Measurements from ENCODE around the gene CAV2.

Gene CAV2

GRCh38 chr7:116496653-116497052 is 2.9 kb upstream of the CAV2 start:
- DNase-seq = no peak

GRCh38 chr7:116497708-116498107 is 1.8 kb upstream of the CAV2 start:
- no peak for DNase-seq

GRCh38 chr7:116500078-116500853 is 728 bp downstream of the CAV2 start:
- DNase-seq = peak; percentile 26

GRCh38 chr7:116501425-116502167 is 2.1 kb downstream of the CAV2 start:
- no peak for DNase-seq

- DNase-seq = no peak
Measured at GRCh38 chr7:116502201-116503096, 2.9 kb downstream of the CAV2 start.

GRCh38 chr7:116503835-116504234 is 4.3 kb downstream of the CAV2 start:
- no peak for DNase-seq

GRCh38 chr7:116505278-116505677 is 5.7 kb downstream of the CAV2 start:
- no peak for DNase-seq

- no peak for DNase-seq
Measured at GRCh38 chr7:116505823-116506222, 6.3 kb downstream of the CAV2 start.

- DNase-seq = no peak
Measured at GRCh38 chr7:116509982-116510579, 10.5 kb downstream of the CAV2 start.

- DNase-seq = no peak
Measured at GRCh38 chr7:116510795-116511194, 11.3 kb downstream of the CAV2 start.

GRCh38 chr7:116511552-116512519 is 12.3 kb downstream of the CAV2 start:
- no peak for DNase-seq

- DNase-seq = no peak
Measured at GRCh38 chr7:116512520-116513188, 13.1 kb downstream of the CAV2 start.

- DNase-seq = no peak
Measured at GRCh38 chr7:116515584-116515983, 16.0 kb downstream of the CAV2 start.

- no peak for DNase-seq
Measured at GRCh38 chr7:116516324-116516723, 16.8 kb downstream of the CAV2 start.

GRCh38 chr7:116517626-116518025 is 18.1 kb downstream of the CAV2 start:
- DNase-seq = no peak

GRCh38 chr7:116518961-116519360 is 19.4 kb downstream of the CAV2 start:
- no peak for DNase-seq

GRCh38 chr7:116521046-116521664 is 21.6 kb downstream of the CAV2 start:
- DNase-seq = no peak

- no peak for DNase-seq
Measured at GRCh38 chr7:116522247-116522646, 22.7 kb downstream of the CAV2 start.

GRCh38 chr7:116524221-116524608 is 24.7 kb downstream of the CAV2 start:
- DNase-seq = no peak

GRCh38 chr7:116524609-116525297 is 25.2 kb downstream of the CAV2 start, which contains the start of gene CAV1:
Gene CAV1, plus strand, starts transcription at chr7:116525036. Its CDS starts 27 bp downstream, at chr7:116525063.
- DNase-seq = peak; percentile 37
